Skeletal muscle satellite cell (primary cell): Measurements from ENCODE around the gene ELFN1.

Experiments
- H3K27me3 ChIP-seq: 2 replicates; pipeline ENCODE4 v1.7.0; 2013; ENCODE audit warnings: low read length; ENCODE audit not compliant: control insufficient read depth, insufficient read depth
- H3K36me3 ChIP-seq: 2 replicates; pipeline ENCODE4 v1.7.0; 2013; ENCODE audit warnings: mild to moderate bottlenecking, control low read depth, low read length; ENCODE audit not compliant: insufficient read depth
- H3K4me1 ChIP-seq: 2 replicates; pipeline ENCODE4 v1.7.0; 2013; ENCODE audit warnings: low read length; ENCODE audit not compliant: control insufficient read depth, insufficient read depth
- H3K4me2 ChIP-seq: 2 replicates; pipeline ENCODE4 v1.7.0; 2013; ENCODE audit warnings: mild to moderate bottlenecking, low read length
- H3K4me3 ChIP-seq: 2 replicates; pipeline ENCODE4 v1.7.0; 2013; ENCODE audit warnings: low read length
- H3K9ac ChIP-seq: 2 replicates; pipeline ENCODE4 v1.7.0; 2013; ENCODE audit warnings: mild to moderate bottlenecking, low read depth, low read length, moderate library complexity
- H3K9me3 ChIP-seq: replicated peaks from 2 replicates; pipeline ENCODE4 v1.7.0; 2013; ENCODE audit warnings: mild to moderate bottlenecking, control low read depth, low read length

The ELFN1 gene

DNA sequence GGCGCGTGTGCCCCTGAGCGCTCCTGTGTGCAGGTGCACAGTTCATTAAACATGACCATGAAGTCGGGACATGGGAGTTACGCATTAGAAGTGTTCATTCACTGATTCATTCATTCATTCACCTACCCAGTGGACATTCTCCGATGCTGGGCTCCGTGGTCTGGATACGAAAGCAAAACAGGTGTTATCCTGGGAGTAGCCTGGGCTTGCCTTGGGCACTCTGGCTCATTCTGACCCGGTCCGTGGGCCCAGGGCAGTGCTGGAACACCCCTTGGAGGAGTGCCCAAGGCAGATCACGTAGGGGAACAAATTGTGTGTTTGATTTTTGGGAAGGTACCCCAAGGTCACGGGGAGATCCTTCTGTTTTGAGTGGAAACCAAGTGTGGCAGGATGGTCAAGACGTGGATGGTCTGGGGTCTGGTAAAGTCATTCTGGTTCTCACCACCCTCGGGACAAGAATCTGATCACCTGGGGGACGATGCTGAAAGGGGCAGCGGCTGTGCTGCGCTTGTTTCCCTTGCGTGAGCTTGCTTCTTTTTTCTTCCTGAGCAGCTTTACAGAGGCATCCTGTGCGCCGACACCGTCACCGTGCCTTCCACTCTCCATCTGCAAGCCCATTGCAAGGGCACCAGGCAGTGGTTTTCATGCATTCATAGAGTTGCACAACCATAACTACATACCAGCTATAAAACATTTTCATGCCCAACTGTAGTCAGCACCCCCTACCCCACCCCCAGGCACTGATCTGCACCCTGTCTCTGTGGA is 10.1 kb downstream of the ELFN1 start:
- H3K4me1 ChIP-seq: no peaks in the 10 kb centered on the region
- no peaks in the 10 kb centered on the region for H3K36me3 ChIP-seq
- H3K27me3 ChIP-seq: peaks cover 48% of the 10 kb centered on the region
- H3K4me2 ChIP-seq: no peak overlapping the region
- H3K4me3 ChIP-seq: no peak overlapping the region
- peaks cover 6% of the 10 kb centered on the region for H3K9me3 ChIP-seq
- no peak overlapping the region for H3K9ac ChIP-seq

DNA sequence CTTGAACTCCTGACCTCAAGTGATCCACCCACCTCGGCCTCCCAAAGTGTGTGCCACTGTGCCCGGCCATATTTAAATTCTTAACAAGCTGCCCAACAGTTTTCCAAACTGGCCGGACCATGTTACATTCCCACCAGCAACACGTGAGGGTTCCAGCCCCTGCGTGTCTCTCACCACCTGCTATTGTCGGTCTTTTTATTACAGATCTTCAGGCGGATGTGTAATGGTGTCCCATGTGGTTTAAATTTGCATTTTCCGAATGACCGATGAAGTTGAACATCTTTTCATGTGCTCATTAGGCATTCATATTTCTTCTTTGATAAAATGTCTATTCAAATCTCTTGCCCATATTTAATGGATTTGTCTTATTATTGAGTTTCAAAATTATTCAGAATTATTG is 11.5 kb downstream of the ELFN1 start:
- Histone ChIP-seq H3K4me1 (no peaks in the 10 kb centered on the region), H3K9ac (no peak overlapping the region), H3K4me2 (no peak overlapping the region), H3K9me3 (peaks cover 8% of the 10 kb centered on the region), H3K4me3 (no peak overlapping the region), H3K27me3 (peaks cover 34% of the 10 kb centered on the region), H3K36me3 (no peaks in the 10 kb centered on the region)

DNA sequence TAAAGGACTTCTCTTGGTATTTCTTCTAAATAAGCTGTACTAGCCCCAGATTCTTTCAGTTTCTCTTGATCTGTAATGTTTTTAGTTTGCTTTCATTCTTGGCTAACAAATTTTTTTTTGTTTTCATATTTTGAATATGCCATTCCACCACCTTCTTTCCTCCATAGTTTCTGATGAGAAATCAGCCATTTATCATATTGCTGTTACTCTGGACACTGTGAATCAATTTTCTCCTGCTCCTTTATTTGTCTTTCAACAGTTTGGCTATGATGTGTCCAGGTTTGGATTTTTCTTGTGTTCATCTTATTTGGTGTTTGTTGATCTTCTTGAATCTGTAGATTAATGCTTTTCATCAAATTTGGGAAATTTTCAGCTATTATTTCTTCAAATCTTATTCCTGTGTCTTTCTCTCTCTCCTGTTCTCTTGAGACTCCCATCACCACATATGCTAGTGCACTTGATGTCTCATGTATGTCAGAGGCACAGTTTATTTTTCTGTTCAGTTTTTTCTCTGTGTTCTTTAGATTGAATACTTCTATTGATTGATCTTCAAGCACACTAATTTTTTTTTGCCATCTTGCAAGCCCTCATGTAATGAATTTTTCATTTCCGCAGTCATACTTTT is 15.0 kb downstream of the ELFN1 start:
- H3K36me3 ChIP-seq: no peaks in the 10 kb centered on the region
- H3K27me3 ChIP-seq: peaks cover 26% of the 10 kb centered on the region
- no peak overlapping the region for H3K4me2 ChIP-seq
- no peak overlapping the region for H3K9ac ChIP-seq
- peaks cover 8% of the 10 kb centered on the region for H3K9me3 ChIP-seq
- H3K4me3 ChIP-seq: no peak overlapping the region
- H3K4me1 ChIP-seq: no peaks in the 10 kb centered on the region

DNA sequence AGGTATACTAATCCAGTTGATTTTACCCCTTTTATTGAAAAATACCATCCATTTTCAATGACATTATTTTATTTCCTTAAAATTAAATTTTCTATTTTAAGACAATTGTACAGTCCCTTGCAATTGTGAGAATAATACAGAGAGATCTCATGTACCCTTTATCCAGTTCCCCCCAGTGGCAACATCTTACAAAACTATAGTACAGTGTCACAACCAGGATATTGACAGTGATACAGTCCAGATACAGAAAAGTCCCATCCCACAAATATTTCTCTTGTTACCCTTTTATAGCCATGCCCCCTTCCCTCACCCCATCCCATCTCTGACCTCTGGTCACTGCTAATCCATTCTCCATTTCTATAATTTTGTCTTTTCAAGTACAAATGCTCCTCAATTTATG is 18.5 kb downstream of the ELFN1 start:
- Histone ChIP-seq H3K9me3 (peaks cover 6% of the 10 kb centered on the region), H3K4me1 (no peaks in the 10 kb centered on the region), H3K27me3 (peaks cover 46% of the 10 kb centered on the region), H3K36me3 (no peaks in the 10 kb centered on the region), H3K9ac (no peak overlapping the region), H3K4me2 (no peak overlapping the region), H3K4me3 (no peak overlapping the region)

DNA sequence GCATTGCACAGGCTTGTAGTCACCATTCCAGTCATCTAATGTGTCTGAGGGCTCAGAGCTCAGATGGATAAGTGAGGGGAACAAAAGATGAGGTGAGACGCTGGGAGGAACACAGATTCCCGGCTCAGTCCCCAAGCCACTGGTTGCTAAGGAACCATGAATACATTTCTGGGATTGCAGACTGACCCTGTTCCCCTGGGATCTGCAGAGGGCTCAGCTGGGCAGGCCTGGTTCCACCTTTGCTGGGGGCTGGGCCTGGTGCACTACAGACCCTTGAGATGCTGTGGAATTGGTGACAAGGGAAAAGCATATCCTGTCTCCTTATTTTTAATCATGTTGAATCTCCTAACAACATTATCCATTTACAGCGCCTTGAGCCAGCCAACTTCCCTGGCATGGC is 19.2 kb downstream of the ELFN1 start:
- Histone ChIP-seq H3K36me3 (no peaks in the 10 kb centered on the region), H3K4me1 (no peaks in the 10 kb centered on the region), H3K9me3 (peaks cover 6% of the 10 kb centered on the region)

DNA sequence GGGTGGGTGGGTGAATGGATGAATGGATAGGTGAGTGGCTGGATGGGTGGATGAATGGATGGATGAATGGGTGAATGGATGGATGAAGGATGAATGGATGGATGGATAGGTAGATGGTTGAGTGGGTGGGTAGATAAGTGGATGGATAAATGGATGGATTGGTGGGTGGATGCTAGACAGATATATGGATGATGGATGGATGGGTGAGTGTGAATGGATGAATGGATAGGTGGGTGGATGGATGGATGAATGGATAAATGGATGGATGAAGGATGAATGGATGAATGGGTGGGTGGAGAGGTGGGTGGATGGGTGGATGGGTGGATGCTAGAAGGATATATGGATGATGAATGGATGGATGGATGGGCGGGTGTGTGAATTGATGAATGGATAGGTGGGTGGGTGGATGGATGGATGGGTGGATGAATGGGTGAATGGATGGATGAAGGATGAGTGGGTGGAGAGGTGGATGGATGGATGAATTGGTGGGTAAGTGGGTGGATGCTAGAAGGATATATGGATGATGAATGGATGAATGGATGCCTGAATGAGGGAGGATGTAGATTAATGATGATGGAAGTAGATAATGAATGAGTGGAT is 20.4 kb downstream of the ELFN1 start:
- Histone ChIP-seq H3K4me3 (no peak overlapping the region), H3K36me3 (no peaks in the 10 kb centered on the region), H3K4me1 (no peaks in the 10 kb centered on the region), H3K9ac (no peak overlapping the region), H3K4me2 (no peak overlapping the region), H3K27me3 (peaks cover 64% of the 10 kb centered on the region), H3K9me3 (no peaks in the 10 kb centered on the region)

More for the DNA sequence above, 19.2 kb downstream of the ELFN1 start:
- Histone ChIP-seq H3K27me3 (peaks cover 54% of the 10 kb centered on the region), H3K4me2 (no peak overlapping the region), H3K9ac (no peak overlapping the region), H3K4me3 (no peak overlapping the region)

DNA sequence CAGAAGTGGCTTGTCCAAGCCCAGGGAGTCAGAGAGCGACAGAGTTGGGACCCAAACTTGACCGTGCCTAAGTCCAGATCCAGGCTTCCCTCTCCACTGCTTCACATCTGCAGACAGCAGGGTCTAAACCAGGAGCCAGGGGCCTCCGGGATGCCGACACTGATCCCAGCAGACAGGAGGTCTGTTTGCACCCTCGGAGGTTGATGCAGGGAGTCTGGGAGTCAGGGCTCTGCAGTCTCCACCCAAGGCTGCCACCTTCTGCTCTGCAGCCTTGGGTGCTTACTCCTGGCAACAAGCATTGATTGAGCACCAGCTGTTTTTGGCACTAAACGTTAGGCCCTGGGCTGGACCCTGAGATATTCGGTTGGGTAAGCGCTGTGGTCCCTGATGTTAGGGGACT is 21.0 kb downstream of the ELFN1 start:
- H3K36me3 ChIP-seq: no peaks in the 10 kb centered on the region
- no peak overlapping the region for H3K4me3 ChIP-seq
- peaks cover 69% of the 10 kb centered on the region for H3K27me3 ChIP-seq
- no peak overlapping the region for H3K4me2 ChIP-seq
- H3K9me3 ChIP-seq: no peaks in the 10 kb centered on the region
- no peak overlapping the region for H3K9ac ChIP-seq
- H3K4me1 ChIP-seq: no peaks in the 10 kb centered on the region

DNA sequence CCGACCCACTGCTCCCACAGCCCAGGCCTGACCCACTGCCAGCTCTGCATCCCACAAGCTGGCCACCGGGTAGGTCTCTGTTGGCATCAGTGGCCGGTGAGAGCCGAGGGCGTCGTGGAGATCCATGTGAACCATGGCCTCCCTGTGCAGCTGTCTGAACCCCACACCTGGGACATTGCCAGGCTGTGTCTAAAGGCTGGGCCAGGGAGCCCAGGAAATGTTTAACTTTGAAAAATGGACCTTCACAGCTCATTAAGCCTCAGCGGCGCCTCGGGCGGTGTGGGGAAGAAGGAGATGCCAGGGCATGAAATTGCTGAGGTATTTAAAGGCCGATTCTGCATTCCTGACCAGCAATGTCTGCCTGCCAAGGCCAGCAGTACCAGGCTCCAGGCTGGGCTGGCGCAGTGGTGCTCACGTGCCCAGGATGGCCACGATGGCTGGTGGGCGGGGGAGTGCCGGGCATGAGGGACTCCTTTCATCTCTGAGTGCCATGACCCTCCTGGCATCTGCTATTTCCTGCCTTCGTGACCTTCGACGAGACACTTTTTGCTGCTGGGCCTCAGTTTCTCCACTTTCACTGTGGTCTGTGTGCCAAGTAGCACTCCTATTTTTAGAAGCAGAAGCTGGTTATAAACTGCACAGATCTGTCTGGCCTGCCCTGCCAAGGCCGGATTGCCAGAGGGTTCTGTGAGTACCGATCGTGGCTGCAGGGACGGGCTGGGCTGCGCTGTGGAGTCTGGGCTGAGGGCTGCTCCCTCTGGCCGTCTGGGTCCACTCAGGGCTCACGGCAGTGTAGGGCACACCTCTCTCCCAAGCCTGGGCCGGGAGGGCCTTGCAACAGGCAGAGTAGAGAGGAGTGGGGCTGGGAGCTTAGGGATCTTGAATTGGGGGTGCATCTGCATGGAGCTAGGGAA is 21.8 kb downstream of the ELFN1 start:
- no peaks in the 10 kb centered on the region for H3K9me3 ChIP-seq
- no peak overlapping the region for H3K4me3 ChIP-seq
- no peak overlapping the region for H3K9ac ChIP-seq
- H3K4me2 ChIP-seq: no peak overlapping the region
- H3K4me1 ChIP-seq: no peaks in the 10 kb centered on the region
- peaks cover 71% of the 10 kb centered on the region for H3K27me3 ChIP-seq
- no peaks in the 10 kb centered on the region for H3K36me3 ChIP-seq

DNA sequence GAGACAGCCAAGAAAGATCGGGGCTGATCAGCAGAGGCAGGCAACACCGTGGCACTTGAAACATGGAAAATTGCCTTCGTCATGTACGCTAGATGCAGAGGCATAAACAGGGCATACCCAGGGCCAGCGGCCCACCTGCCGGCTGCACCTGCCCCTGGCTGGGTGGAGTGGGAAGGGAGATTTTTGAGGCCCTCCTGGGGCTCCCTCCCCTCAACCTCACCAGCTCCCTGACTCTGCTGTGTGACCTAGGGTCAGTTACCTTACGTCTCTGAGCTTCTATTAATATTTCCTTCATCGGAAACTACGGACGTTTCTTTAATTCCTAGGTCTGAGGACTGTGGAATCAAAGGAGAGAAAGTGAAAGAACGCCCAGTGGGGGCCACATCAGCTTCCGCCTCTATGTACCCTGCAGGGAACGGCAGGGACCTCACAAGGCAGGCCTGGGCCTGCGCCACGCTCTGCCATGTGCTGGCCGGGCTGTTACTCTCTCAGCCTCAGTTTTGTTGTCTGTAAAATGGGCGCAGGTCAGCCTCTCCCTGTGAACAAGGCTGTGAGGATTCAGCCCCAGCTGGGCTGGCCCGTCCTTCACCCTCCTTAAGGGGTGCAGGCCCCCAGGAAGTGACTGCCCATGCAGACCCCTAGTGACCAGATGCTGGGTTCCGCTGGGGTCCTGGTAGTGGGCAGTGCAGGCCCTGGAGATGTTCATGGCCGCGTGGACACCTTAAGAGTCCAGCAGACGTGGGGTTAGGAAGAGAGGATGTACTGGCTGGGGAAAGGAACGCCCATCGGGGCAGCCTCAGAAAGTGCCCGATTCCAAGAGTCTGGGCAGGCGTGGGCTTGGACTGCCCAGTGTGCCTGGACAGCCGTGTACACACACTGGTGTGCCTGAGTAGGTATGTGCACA is 22.7 kb downstream of the ELFN1 start:
- Histone ChIP-seq H3K9ac (no peak overlapping the region), H3K27me3 (peaks cover 77% of the 10 kb centered on the region), H3K36me3 (no peaks in the 10 kb centered on the region), H3K9me3 (no peaks in the 10 kb centered on the region), H3K4me3 (no peak overlapping the region), H3K4me2 (no peak overlapping the region), H3K4me1 (no peaks in the 10 kb centered on the region)

DNA sequence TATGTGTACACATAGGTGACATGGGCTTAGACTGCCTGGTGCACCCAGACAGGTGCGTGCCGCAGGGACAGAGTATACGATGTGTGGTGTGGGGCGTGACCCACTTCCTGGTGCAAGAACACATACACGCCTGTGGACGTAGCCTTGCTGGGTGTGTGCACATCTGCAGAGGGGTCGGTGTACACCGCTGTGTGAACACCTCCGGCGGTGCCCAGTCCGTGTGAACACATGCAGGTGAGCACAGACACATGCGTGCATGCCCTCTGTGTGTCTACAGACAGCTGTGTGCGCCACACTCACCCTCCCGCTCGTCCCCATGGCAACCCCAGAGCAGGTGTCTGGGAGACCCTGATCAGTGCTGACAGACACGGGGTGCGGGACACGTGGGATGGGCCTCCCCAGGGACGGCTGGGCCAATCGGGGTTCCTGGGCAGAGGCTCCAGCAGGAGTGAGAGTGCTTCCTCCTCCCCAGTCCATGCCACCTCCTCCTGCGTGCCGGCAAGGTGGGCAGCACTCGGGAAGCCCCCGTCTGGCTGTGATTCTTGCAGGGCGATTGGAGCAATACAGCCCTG is 23.4 kb downstream of the ELFN1 start:
- no peak overlapping the region for H3K4me2 ChIP-seq
- H3K4me1 ChIP-seq: no peaks in the 10 kb centered on the region
- H3K4me3 ChIP-seq: no peak overlapping the region
- H3K36me3 ChIP-seq: no peaks in the 10 kb centered on the region
- no peaks in the 10 kb centered on the region for H3K9me3 ChIP-seq
- no peak overlapping the region for H3K9ac ChIP-seq
- H3K27me3 ChIP-seq: peaks cover 82% of the 10 kb centered on the region
